IPS-18c (cell line): Measurements from ENCODE around the gene ARHGEF28.

Experiments
- H3K4me3 ChIP-seq: 2 replicates; pipeline ENCODE4 v1.7.0; 2013; ENCODE audit warnings: low read depth, mild to moderate bottlenecking, low read length, moderate library complexity; ENCODE audit not compliant: insufficient read depth
- H3K9me3 ChIP-seq: one replicate; pipeline ENCODE4 v1.6.1; 2013; ENCODE audit warnings: mild to moderate bottlenecking, low read length, moderate library complexity; ENCODE audit not compliant: control insufficient read depth, insufficient read depth

The ARHGEF28 gene

DNA sequence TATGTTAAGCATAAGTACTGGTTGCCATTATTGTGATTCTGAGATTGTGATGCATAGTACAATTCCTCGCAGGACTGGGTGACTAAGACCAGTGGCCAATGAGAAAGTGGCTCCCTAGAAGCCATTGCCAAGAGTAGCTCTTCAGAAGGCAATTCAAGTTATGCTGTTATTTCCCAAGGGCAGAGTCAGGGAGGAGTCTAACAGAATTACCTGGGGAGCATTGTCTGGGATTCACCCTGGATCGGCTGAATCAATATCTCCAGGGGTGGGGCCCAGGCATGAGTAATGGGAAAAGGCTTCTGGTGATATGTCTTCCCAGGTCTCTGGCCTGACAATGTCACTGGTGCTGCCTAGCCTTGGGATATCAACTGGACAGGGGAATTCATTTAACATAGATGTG, 10.9 kb upstream of the ARHGEF28 start:
- no peak overlapping the region for H3K4me3 ChIP-seq
- no peaks in the 10 kb centered on the region for H3K9me3 ChIP-seq

- no peak overlapping the region for H3K4me3 ChIP-seq
These were observed 10.0 kb upstream of the ARHGEF28 start for GRCh38 chr5:73615947-73616346.

GRCh38 chr5:73617510-73618279, 8.3 kb upstream of the ARHGEF28 start:
- H3K4me3 ChIP-seq: no peak overlapping the region

More at GRCh38 chr5:73615947-73616346, 10.0 kb upstream of the ARHGEF28 start:
- no peaks in the 10 kb centered on the region for H3K9me3 ChIP-seq

GRCh38 chr5:73619606-73620333, 6.2 kb upstream of the ARHGEF28 start:
- H3K4me3 ChIP-seq: no peak overlapping the region
- no peaks in the 10 kb centered on the region for H3K9me3 ChIP-seq

More at GRCh38 chr5:73617510-73618279, 8.3 kb upstream of the ARHGEF28 start:
- H3K9me3 ChIP-seq: no peaks in the 10 kb centered on the region

GRCh38 chr5:73620334-73620687, 5.7 kb upstream of the ARHGEF28 start:
- no peaks in the 10 kb centered on the region for H3K9me3 ChIP-seq
- no peak overlapping the region for H3K4me3 ChIP-seq

- Histone ChIP-seq H3K9me3 (no peaks in the 10 kb centered on the region), H3K4me3 (no peak overlapping the region)
These were observed 2.9 kb upstream of the ARHGEF28 start for GRCh38 chr5:73623060-73623459.

DNA sequence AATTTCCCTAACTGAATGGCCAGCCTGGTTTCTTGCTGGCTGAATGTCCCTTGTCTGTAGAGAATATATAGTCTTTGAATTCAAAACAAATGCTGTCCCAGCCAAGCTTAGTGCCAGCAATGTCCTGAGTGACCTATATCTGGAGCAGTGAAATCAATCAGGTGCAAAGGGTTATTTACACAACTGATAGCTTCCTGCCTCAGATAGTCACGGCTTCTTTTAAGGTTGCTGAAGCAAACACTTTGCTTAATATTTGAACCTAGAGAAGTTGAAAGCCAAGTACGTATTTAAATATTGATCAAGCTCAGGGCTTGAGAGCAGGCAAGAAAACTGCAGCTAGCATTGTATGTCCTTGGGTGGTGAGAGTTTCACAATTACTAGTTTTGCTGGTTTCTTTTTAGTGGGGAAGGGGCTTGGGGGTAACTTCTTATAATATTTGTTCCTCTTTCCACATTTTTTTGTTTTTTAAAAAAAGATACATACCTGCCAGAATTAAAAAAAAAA, 2.0 kb upstream of the ARHGEF28 start:
- Histone ChIP-seq H3K4me3 (no peak overlapping the region), H3K9me3 (no peaks in the 10 kb centered on the region)

DNA sequence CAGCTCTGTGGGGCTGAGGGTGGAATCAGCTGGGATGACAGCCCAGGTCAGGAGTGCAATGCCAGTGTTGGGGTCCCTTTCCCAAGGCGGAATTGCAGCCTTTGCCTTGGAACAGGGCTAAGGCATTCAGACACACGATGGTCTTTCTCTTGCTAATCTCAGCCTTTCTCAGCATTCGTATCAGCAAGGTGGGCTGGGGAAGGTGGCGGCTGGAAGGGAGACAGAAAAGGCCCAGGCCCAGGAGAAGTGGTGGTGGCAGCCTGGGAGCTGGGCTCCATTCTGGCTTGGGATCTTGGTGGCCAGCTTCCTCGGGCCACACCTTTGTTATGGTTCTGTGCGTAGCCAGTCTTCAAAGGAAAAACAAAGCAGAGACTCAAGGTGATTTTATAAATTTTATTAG, 1.1 kb upstream of the ARHGEF28 start:
- H3K4me3 ChIP-seq: no peak overlapping the region; the same call in 1 of the 2 replicates
- H3K9me3 ChIP-seq: no peaks in the 10 kb centered on the region

- no peaks in the 10 kb centered on the region for H3K9me3 ChIP-seq
- peak overlapping the region; percentile 72 for H3K4me3 ChIP-seq
These were observed 538 bp upstream of the ARHGEF28 start for GRCh38 chr5:73625372-73625943.

DNA sequence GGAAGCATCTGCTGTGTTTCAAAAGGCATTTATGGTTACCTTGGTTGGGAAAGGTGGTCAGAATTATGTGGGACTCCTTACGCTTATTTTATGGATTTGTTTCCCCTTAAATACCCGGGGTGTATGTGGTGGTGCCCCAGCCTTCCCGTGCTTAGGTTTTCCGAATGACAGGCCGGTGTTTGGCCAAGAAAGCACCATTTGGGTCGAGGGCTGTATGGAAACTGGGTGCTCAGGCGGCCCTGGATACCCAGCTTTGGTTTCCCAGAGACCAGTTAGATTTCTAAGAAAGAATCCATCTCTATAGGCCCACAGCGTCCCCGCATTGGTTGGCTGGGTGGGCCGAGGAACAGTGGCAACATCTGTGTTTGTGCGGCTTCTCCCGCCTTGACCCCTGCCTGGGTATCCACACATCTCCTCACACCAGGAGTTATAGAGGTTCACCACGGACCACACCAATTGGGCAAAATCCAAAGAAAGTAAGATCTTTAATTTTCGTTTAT, 868 bp downstream of the ARHGEF28 start:
- Histone ChIP-seq H3K4me3 (peak overlapping the region; percentile 72), H3K9me3 (no peaks in the 10 kb centered on the region)

GRCh38 chr5:73629456-73629855, 3.5 kb downstream of the ARHGEF28 start:
- Histone ChIP-seq H3K4me3 (no peak overlapping the region), H3K9me3 (no peaks in the 10 kb centered on the region)

GRCh38 chr5:73630765-73631164, 4.8 kb downstream of the ARHGEF28 start:
- Histone ChIP-seq H3K4me3 (no peak overlapping the region), H3K9me3 (no peaks in the 10 kb centered on the region)

DNA sequence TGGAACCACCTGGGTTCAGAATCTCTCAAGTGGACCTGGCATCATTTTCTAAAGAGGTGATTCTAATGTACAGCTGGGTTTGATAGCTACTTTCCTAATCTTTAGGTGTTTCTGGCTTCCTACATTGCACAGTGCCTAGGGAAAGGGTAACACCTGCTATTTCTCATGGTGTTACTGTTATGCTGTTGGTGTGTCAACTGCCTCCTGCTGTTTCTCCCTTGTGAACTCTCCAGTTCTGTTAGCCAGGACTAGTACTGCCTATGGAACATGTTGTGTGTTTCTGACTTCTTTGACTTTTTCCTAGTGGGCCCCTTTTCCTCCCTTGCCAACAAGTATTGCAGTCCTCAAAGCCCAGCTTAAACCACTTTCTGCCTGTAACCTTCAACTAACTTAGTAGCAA, 5.5 kb downstream of the ARHGEF28 start:
- H3K9me3 ChIP-seq: no peaks in the 10 kb centered on the region
- no peak overlapping the region for H3K4me3 ChIP-seq

- Histone ChIP-seq H3K9me3 (no peaks in the 10 kb centered on the region), H3K4me3 (no peak overlapping the region)
These were observed 7.1 kb downstream of the ARHGEF28 start for GRCh38 chr5:73633060-73633459.

- no peaks in the 10 kb centered on the region for H3K9me3 ChIP-seq
- no peak overlapping the region for H3K4me3 ChIP-seq
These were observed 10.4 kb downstream of the ARHGEF28 start for GRCh38 chr5:73636408-73636807.

DNA sequence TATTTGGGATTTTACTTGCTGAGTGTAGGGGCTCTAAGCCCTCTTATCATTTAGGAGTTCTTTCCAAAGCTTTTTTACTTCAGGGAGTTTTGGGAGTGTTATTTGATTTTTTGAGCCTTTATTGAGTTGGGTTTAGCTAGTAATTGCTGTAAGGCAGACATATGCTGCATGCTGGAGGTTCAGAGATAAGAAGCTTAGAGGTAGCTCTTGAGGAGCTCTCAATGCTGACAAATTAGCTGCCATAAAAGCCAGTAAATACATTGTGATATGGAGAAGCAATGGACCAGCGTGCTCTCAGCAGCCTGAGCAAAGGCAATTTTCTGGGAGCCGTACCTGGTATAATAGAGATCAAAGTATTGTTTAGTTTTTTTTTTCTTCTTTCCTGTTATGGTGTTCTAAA, 11.6 kb downstream of the ARHGEF28 start:
- Histone ChIP-seq H3K4me3 (no peak overlapping the region), H3K9me3 (no peaks in the 10 kb centered on the region)

DNA sequence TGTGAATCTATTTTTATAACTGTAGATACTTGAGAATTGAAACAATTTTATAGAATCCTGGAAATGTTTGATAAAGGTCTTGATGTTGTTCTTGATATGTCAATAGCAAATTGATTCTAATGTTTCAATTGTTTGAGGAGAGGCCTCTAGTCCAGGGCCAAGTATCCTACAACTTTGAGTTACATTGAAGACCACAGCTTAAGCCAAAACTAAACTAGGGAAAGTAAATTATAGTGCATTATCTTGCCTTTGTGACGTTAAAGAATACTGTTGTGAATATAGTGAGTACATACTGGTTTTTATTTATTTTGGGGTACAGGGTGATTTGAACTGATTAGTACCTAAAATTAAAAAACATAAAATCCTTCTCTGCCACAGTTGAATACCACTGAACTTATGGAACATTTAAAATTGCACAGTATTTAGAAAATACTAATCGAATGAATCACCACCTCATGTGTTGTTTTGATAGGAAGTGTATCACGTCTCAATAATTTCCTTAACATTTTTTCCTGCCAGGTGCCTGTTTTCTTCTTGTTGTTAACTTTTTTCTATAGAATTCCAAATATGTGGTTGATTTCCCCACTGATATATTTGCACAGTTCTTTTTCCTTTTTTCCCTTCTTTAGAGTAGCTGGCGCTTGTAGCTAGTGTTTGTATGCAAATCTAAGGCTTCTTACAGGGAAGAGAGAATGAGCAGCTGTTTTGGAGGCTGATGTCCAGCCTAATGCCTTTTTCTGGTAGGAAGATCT, 12.5 kb downstream of the ARHGEF28 start:
- Histone ChIP-seq H3K9me3 (no peaks in the 10 kb centered on the region), H3K4me3 (no peak overlapping the region)
